Measurements from ENCODE around the gene RPS6KA5.
A peak's percentile ranks its signal among the peaks of the same experiment; 100 is the strongest.
"Not testable (repeated sequence)": the region's sequence is repeated elsewhere in the genome, so short reads cannot be mapped to it uniquely, and the experiment has no call there.

The RPS6KA5 gene

GRCh38 chr14:91060351-91061055 is at the start of gene RPS6KA5:
Gene RPS6KA5, minus strand, starts transcription at chr14:91060641. Its CDS starts 207 bp downstream, at chr14:91060434.
- DNase-seq (ENCODE audit: low spot score), result peak; percentile 96

- no peak for DNase-seq (ENCODE audit: low spot score)
Observed at GRCh38 chr14:91108941-91109611, 48.6 kb upstream of the RPS6KA5 start.

- DNase-seq (ENCODE audit: low spot score), result no peak
Observed at GRCh38 chr14:91103116-91103515, 42.7 kb upstream of the RPS6KA5 start.

GRCh38 chr14:91100102-91100501 is 39.7 kb upstream of the RPS6KA5 start:
- DNase-seq (ENCODE audit: low spot score), result no peak

- DNase-seq (ENCODE audit: low spot score), result no peak
Observed at GRCh38 chr14:91098591-91098990, 38.1 kb upstream of the RPS6KA5 start.

- not testable (repeated sequence) for DNase-seq (ENCODE audit: low spot score)
Observed at GRCh38 chr14:91097657-91098056, 37.2 kb upstream of the RPS6KA5 start.

GRCh38 chr14:91095178-91095577 is 34.7 kb upstream of the RPS6KA5 start:
- DNase-seq (ENCODE audit: low spot score), result no peak

GRCh38 chr14:91094772-91095171 is 34.3 kb upstream of the RPS6KA5 start:
- no peak for DNase-seq (ENCODE audit: low spot score)

GRCh38 chr14:91093743-91094472 is 33.5 kb upstream of the RPS6KA5 start:
- DNase-seq (ENCODE audit: low spot score), result not testable (repeated sequence)

GRCh38 chr14:91092073-91092472 is 31.6 kb upstream of the RPS6KA5 start:
- no peak for DNase-seq (ENCODE audit: low spot score)

- DNase-seq (ENCODE audit: low spot score), result no peak
Observed at GRCh38 chr14:91090743-91091142, 30.3 kb upstream of the RPS6KA5 start.

GRCh38 chr14:91089958-91090535 is 29.6 kb upstream of the RPS6KA5 start:
- no peak for DNase-seq (ENCODE audit: low spot score)

GRCh38 chr14:91088585-91089235 is 28.3 kb upstream of the RPS6KA5 start:
- no peak for DNase-seq (ENCODE audit: low spot score)

GRCh38 chr14:91087470-91087869 is 27.0 kb upstream of the RPS6KA5 start:
- DNase-seq (ENCODE audit: low spot score), result not testable (repeated sequence)

- DNase-seq (ENCODE audit: low spot score), result no peak
Observed at GRCh38 chr14:91084516-91084915, 24.1 kb upstream of the RPS6KA5 start.

- no peak for DNase-seq (ENCODE audit: low spot score)
Observed at GRCh38 chr14:91082282-91082681, 21.8 kb upstream of the RPS6KA5 start.

GRCh38 chr14:91080071-91080470 is 19.6 kb upstream of the RPS6KA5 start:
- no peak for DNase-seq (ENCODE audit: low spot score)

GRCh38 chr14:91078095-91078737 is 17.8 kb upstream of the RPS6KA5 start:
- DNase-seq (ENCODE audit: low spot score), result no peak

GRCh38 chr14:91075553-91075952 is 15.1 kb upstream of the RPS6KA5 start:
- no peak for DNase-seq (ENCODE audit: low spot score)

GRCh38 chr14:91070572-91070971 is 10.1 kb upstream of the RPS6KA5 start:
- DNase-seq (ENCODE audit: low spot score), result no peak

GRCh38 chr14:91068642-91069041 is 8.2 kb upstream of the RPS6KA5 start:
- DNase-seq (ENCODE audit: low spot score), result no peak

- DNase-seq (ENCODE audit: low spot score), result no peak
Observed at GRCh38 chr14:91067186-91067585, 6.7 kb upstream of the RPS6KA5 start.

Measured in germinal center (tissue), 1 donor.